Measurements from ENCODE around the gene CIAPIN1.
"Not testable (repeated sequence)": the region's sequence is repeated elsewhere in the genome, so short reads cannot be mapped to it uniquely, and the experiment has no call there.

Gene CIAPIN1

DNA sequence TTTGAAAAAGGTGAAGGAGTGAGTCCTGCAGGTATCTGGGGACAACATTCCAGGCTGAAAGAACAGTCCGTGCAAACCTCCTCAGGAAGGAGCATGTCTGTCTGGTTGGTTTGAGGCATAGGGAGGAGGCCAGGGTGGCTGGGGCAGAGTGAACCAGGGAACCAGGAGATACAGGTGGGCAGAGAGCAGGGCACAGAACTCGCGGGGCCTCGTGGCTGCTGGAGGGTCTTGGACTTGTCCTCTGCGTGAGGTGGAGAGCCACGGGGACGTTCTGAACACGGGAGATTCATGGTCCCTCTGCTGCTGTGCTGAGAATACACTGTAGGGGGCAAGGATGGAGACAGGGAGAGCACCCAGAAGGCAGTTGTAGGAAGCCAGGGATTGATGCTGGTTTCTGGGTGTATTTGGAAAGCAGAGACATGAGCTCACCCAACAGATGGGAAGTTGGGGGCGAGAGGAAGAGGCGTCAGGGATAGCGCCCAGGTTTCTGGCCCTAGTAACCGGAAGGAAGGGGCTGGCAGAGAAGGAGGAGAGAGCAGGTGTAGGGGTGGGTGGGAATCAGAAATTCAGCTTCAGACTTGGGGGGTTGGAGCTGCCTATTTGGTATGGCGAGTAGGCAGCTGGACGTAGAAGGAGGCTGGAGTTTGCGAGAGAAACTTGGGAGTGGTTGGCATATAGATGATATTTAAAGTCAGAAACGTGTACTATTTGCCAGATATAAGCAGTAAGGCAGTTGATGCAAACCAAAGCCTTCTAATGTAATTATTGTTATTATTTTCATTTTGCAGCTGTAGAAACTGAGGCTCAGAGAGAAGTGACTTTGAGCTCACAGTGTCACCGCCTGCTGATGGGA lies 43.0 kb downstream of the CIAPIN1 start, which contains the start of gene CCL17:
Gene CCL17, plus strand, starts transcription at position 803 of the 853 bp plus-strand sequence. CDS start 9,166 bp downstream, outside the sequence.
- DNase-seq = no peak

DNA sequence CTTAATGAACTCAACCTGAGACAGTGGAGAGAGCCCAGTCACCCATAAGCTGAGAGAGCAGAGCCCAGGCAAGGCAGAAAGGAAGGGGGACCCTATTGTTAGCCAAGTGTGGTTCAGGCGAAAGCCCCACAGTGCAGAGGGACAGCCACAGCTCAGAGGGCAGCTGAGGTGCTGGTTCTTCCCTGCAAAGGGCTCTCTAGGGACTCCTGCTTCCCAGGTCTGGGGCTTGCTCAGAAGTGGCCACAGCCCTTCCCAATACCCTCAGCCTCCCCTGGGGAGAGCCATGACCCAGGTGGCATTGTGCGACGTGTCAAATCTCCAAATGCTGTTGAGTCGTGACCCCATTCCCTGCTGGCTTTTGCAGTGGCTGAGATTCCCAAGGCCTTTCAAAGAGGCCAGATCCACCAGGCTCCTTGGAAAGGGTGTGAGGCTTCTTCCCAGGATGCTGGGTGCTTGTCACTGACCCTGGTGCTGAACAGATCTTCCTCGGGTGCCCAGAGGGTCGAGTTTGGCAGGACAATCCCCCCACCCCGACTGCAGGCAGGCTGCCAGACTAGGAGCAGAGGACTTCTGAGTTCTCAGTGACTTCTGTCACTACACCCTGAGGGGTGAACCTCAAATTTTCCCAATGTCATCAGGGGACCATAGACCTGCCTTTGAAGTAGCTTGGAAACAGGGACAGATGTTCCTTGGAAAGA lies 45.1 kb downstream of the CIAPIN1 start:
- DNase-seq = no peak

DNA sequence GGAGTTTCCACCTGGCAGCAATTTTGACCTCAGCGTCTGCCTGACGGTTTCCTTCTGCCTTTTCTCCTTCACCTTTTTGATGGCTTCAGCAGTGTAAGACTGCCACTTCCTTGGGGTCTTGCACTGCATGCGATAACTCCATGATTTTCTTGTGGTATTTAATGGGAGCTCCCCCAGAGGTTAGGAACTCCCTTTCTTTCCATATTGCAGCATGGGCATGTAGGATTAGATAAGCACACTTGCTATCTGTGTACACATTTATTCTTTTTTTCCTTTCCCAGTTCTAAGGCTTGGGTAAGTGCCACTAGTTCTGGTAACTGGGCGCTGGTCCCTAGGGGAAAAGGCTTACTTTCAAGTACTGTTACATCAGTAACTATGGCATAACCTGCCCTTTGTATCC lies 49.7 kb downstream of the CIAPIN1 start:
- DNase-seq = not testable (repeated sequence)

DNA sequence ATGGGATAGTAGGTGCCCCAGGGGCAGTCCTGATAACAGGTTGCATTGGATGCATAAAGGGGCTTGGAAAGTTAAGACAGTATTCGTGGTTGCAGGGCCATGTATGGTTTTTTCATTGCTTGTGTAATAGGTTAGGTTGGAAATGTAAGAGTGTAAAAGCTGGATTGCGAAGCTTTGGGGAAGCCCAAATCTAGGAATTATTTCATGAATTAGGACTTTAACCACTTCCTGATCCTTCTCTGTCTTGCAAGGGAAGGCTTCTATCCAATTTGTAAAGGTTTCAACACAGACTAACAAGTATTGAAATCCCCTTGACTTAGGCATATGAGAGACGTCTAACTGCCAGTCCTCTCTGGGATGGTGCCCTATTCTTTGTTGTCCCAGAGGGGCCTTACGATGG lies 50.4 kb downstream of the CIAPIN1 start:
- DNase-seq = no peak

DNA sequence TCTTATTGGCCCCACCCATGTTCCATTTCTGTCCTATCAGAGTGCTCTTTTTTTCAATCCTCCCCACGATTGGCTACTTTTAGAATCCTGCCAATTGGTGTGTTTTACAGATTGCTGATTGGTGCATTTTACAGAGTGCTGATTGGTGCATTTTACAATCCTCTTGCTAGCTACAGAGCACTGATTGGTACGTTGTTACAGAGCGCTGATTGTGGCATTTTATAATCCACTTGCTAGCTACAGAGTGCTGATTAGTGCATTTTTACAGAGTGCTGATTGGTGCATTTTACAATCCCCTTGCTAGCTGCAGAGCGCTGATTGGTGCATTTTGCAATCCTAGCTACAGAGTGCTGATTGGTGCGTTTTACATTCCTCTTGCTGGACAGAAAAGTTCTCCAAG lies 52.2 kb downstream of the CIAPIN1 start:
- DNase-seq = no peak

DNA sequence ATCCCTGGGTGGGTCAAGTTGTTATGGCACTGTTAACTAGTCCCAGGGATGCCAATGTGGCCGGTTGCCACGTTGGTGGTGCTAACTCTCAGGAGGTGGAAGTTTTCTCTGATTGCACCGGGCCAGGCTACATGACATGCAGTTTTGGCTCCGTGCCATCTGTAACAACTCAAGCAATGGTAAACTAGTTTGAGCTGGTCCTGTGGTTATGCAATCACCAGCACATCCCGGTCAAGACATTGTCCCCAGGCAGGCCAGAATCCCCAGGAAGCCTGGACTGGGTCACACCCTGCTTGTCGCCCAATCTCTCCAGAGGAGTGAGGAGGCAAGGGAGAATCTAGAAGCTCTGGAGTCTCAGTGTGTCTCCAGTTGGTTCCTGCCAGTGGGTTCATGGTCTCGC lies 52.7 kb downstream of the CIAPIN1 start:
- DNase-seq = no peak

DNA sequence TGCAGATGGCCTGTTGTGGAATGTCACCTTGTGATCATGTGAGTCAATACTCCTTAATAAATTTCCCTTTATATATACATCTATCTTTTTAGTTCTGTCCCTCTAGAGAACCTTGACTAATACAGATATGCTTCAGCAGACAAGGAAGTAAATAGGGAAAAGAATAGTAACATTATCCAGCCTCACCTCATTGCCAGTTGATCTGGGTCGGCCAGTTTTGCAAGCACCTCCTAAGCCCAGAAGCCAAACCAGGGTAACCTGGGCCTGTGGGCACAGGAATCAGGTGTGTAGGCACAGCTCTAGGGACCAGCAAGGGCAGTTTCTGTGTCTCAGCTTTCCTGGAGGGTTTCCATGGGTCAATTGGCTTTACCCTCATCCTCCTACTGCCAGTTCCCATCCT lies 54.5 kb downstream of the CIAPIN1 start:
- DNase-seq = no peak

DNA sequence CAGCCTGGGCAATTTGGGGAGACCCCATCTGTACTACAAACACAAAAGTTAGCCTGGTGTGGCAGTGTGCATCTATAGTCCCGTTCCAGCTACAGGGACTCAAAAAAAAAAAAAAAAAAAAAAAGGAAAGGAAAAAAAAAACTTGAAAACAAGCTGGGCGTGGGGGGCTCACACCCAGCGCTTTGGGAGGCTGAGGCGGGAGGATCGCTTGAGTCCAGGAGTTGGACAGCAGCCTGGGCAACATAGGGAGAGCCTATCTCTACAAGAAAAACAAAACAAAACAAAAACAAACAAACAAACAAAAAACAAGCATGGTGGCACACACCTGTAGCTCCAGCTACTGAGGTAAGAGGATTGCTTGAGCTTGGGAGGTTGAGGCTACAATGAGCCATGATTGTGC lies 55.5 kb downstream of the CIAPIN1 start:
- no peak for DNase-seq

DNA sequence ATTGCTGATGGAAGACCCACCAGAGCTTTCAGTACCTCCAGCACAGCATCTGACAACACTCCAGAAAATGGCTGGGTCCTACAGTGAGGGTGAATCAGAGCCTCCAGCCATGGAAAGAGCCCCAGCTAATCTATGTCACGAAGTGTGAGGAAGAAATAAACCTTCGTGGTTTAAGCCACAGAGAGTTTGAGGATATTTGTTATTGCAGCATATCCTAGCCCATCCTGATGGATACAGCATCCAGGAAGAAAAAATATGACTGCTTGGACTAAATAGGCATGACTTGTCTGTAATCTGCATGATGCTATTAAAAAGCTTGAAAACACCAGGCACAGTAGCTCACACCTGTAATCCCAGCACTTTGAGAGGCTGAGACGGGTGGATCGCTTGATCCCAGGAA lies 55.9 kb downstream of the CIAPIN1 start:
- no peak for DNase-seq

DNA sequence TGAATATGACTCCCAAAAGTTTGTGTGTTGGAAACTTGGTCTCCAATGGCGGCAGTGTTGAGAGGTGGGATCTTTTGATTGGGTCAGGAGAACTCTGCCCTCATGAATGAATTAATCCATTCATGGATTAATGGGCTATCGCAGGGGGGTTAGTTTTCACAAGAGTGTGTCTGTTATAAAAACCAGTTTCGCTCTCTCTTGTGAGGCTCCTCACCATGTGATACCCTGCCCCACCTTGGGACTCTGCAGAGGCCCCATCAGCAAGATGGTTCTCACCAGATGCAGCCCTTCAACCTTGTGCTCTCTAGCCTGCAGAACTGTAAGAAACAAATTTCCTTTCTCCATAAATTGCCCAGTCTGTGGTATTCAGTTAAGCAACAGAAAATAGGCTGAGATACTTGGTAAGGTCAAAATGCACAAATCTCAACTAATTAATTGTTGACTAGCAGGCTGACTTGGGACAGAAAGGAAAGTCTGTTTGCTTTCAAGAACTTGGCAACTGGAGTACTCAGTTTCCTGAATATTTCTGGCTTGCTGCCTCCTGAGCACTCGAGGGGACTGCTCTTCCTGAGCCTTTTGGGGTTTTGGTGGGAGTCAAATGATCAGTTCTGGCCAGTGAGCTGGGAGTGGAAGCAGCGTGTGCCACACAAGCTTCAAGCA lies 56.4 kb downstream of the CIAPIN1 start:
- no peak for DNase-seq

DNA sequence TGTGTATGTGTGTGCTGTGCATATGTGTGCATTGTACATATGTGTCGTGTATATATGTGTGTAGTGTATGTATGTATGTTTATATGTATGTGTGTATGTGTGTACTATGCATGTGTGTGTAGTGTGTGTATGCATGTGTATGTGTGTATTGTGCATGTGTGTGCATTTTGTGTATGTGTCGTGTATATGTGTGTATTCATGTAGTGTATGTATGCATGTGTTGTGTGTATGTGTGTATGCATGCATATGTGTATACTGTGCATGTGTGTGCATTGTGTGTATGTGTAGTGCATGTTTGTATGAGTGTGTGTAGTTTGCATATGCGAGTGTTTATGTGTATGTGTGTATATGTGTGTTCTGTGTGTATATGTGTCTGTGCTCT lies 58.1 kb downstream of the CIAPIN1 start:
- no peak for DNase-seq

DNA sequence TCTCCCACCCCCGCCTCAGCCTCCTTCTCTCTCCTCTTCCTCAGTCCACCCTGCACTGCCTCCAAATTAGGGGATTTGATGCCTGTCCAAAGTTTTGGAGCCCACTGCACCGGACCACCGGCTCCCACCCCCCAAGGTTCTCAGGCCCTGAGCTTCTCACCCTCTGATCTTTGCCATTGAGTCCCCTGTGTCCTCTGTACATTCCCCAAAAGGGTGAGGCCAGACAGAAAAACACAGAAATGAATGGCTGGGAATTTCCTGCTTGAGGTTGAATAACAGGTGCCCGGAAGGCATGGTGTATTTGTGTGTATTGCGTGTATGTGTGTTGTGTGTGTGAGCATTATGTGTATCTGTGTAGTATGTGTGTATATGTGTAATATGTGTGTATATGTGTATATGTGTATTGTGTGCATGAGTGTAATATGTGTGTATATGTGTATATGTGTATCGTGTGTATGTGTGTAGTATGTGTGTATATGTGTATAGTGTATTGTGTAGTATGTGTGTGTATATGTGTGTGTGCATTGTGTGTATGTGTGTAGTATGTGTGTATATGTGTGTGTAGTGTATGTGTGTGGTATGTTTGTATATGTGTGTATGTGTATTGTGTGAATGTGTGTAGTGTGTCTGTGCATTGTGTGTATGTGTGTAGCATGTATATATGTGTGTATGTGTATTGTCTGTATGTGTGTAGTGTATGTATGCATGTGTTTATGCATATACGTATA lies 58.7 kb downstream of the CIAPIN1 start:
- no peak for DNase-seq

DNA sequence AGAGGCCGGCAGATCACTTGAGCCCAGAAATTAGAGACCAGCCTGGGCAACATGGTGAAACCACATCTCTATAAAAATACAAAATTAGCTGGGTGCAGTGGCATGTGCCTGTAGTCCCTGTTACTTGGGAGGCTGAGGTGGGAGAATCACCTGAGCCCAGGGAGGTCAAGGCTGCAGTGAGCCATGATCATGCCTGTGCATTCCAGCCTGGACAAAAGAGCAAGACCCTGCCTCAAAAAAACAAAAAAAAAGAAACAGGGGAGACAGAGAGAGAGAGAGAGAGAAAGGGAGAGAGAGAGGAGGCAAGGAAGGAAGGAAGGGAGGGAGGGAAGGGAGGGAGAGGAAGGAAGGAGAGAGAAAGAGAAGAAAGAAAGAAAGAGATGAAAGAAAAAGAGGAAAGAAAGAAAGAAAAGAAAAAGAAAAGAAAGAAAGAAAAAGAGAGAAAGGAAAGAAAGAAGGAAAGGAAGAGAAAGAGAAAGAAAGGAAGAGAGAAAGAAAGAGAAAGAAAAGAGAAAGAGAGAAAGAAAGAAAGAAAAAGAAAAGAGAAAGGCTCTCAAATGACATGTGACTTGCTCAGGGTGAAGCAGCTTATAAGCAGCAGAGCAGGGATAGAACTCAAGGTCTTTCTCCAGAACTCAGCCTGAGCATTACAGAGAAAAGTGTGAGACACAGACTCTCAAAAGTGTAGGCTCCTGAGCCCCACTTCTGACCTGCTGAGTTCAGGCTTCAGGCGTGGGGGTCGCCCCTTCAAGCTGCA lies 59.4 kb downstream of the CIAPIN1 start:
- DNase-seq = no peak

DNA sequence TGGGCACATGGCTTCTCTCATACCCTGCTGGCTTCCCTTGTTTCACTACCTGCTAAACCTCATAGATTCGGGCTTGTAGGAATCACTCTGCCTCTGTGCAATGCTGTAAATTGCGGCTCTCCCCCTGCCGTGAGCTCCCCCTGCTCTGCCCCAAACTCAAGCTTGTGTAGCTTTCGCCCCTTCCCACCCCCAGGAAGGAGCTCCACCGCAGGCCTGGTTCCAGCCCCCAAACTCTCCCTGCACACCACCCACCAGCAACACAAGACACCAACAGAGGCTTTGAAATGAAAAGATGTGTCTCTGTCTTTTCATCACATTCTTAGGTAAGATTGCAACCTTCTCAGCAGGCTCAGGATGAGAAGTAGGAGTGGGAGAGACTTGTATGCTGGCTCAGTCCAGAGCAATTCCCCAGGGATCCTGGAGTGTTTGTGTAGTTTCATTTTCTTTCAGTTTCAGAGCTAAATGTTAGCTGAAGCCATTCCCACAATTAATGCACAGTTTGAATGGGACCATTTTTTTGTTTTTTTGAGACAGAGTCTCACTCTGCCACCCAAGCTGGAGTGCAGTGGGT lies 60.7 kb downstream of the CIAPIN1 start:
- no peak for DNase-seq

DNA sequence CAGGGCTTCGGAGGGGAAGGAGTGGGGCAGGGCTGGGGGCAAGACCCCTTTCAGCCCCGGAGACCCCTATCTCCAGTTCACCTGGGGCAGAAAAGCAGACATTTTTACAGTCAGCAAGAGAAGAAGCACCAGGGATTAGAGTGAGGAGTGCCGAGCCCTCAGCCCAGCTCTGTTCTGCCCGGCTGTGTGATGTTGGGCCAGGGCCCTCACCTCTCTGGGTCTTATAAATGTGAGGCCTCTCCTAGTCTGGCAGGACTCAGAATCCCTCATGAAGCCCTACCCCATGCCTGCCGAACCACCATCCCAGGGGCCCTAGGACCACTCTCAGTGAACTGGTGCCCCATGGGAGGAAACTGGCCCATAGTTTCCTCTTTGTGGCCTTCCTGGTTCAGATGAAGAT lies 62.1 kb downstream of the CIAPIN1 start:
- DNase-seq = no peak

DNA sequence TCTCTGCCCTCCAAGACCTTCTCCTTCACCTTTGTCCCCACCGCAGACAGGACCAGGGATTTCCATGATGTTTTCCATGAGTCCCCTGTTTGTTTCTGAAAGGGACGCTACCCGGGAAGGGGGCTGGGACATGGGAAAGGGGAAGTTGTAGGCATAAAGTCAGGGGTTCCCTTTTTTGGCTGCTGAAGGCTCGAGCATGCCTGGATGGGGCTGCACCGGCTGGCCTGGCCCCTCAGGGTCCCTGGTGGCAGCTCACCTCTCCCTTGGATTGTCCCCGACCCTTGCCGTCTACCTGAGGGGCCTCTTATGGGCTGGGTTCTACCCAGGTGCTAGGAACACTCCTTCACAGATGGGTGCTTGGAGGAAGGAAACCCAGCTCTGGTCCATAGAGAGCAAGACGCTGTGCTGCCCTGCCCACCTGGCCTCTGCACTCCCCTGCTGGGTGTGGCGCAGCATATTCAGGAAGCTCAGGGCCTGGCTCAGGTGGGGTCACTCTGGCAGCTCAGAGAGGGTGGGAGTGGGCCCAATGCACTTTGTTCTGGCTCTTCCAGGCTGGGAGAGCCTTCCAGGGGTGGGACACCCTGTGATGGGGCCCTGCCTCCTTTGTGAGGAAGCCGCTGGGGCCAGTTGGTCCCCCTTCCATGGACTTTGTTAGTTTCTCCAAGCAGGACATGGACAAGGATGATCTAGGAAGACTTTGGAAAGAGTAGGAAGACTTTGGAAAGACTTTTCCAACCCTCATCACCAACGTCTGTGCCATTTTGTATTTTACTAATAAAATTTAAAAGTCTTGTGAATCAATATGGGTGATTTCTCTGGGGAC lies 62.7 kb downstream of the CIAPIN1 start:
- no peak for DNase-seq

DNA sequence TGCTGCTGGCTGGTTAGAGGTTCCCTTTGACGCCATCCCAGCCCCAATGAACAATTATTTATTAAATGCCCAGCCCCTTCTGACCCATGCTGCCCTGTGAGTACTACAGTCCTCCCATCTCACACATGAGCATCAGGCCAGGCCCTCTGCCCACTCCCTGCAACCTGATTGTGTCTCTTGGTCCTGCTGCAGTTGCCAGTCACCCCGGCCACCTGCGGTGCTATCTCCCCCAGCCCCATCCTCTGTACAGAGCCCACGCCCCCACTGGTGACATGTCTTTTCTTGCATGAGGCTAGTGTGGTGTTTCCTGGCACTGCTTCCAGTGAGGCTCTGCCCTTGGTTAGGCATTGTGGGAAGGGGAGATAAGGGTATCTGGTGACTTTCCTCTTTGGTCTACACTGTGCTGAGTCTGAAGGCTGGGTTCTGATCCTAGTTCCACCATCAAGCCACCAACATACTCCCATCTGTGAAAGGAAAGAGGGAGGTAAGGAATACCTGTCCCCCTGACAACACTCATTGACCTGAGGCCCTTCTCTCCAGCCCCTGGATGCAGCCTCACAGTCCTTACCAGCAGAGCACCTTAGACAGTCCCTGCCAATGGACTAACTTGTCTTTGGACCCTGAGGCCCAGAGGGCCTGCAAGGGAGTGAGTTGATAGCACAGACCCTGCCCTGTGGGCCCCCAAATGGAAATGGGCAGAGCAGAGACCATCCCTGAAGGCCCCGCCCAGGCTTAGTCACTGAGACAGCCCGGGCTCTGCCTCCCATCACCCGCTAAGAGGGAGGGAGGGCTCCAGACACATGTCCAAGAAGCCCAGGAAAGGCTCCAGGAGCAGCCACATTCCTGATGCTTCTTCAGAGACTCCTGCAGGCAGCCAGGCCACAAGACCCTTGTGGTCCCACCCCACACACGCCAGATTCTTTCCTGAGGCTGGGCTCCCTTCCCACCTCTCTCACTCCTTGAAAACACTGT lies 63.6 kb downstream of the CIAPIN1 start:
- no peak for DNase-seq

DNA sequence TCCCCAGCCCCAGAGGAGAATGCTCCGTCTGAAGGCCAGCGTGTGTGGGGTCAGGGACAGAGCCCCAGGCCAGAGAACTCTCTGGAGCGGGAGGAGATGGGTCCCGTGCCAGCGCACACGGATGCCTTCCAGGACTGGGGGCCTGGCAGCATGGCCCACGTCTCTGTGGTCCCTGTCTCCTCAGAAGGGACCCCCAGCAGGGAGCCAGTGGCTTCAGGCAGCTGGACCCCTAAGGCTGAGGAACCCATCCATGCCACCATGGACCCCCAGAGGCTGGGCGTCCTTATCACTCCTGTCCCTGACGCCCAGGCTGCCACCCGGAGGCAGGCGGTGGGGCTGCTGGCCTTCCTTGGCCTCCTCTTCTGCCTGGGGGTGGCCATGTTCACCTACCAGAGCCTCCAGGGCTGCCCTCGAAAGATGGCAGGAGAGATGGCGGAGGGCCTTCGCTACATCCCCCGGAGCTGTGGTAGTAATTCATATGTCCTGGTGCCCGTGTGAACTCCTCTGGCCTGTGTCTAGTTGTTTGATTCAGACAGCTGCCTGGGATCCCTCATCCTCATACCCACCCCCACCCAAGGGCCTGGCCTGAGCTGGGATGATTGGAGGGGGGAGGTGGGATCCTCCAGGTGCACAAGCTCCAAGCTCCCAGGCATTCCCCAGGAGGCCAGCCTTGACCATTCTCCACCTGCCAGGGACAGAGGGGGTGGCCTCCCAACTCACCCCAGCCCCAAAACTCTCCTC lies 64.5 kb downstream of the CIAPIN1 start:
- DNase-seq = no peak

All from stimulated activated CD8-positive, alpha-beta memory T cell treated with anti-CD3 and anti-CD28 coated beads, Interleukin-4, amount 100 ng/mL, for 48 hours (primary cell).